K562 (cell line): ENCODE results near the gene MAP3K15. TPM values are rescaled to one million over a fixed set of nuclear protein-coding genes. Genes with fewer than 3 reads are reported as not detected.

Source experiments
- ATAC-seq: fragments of 200-7000 bp; cut with Tn5 transposase; 3 replicates; pipeline ENCODE4 v1.9.1; 2020; ENCODE audit warnings: moderate library complexity
- BruUV-seq: library from RNA; stranded (reverse); fragments of 400-500 nt; replicated peaks from 2 replicates; lab custom pipeline; 2021; lab: Mats Ljungman, UMichigan
- CTCF ChIA-PET: fragments of 300-600 bp; formaldehyde crosslinking; extraction: SDS; loops from one replicate; lab custom pipeline; 2021; ENCODE audit warnings: low intra/inter-chr PET ratio; lab: Yijun Ruan, JAX
- POLR2A ChIA-PET: fragments of 300-600, 350-650 bp; sonication (Branson Sonifier 250); formaldehyde crosslinking; extraction: SDS; loops from one replicate; lab custom pipeline; 2021; ENCODE audit warnings: antibody characterized with exemption, inconsistent platforms; lab: Yijun Ruan, JAX
- DNase-seq, 4 experiments: peaks; one replicate each; pipeline versions ENCODE4 v3.0.0 to v3.0.0-alpha.2; 2011 to 2018; ENCODE audit warnings: low spot score in 3 of 4, mixed read lengths in 3 of 4; ENCODE audit errors: extremely low read depth in 1 of 4
- FAIRE-seq: peaks from 2 replicates; lab custom pipeline; 2011; peaks lifted over from hg19 to GRCh38; lab: Jason Lieb, UNC
- H2AFZ ChIP-seq: 2 replicates; pipeline ENCODE4 v1.6.0; 2011; ENCODE audit warnings: low read depth, low read length, control low read depth, inconsistent platforms
- H3K27ac ChIP-seq: fragments of 200-600 bp; 3 replicates; pipeline ENCODE4 v1.8.0; 2011; ENCODE audit warnings: low read depth, mild to moderate bottlenecking, control low read depth, inconsistent platforms, low read length, moderate library complexity, mixed read lengths; ENCODE audit errors: extremely low read depth
- H3K27me3 ChIP-seq, 2 experiments: fragments of 300-600 bp in 1 of 2; 2 replicates in 1 of 2; 3 replicates in 1 of 2; pipeline versions ENCODE4 v1.6.0 to v1.8.0; 2011; ENCODE audit warnings: inconsistent platforms in 2 of 2, low read length in 2 of 2, mild to moderate bottlenecking in 1 of 2, mixed read lengths in 1 of 2, moderate library complexity in 1 of 2; ENCODE audit not compliant: control insufficient read depth in 2 of 2, insufficient read depth in 2 of 2
- H3K36me3 ChIP-seq: fragments of 300-600 bp; 3 replicates; pipeline ENCODE4 v1.8.0; 2011; ENCODE audit warnings: mild to moderate bottlenecking, low read length, inconsistent platforms; ENCODE audit not compliant: control insufficient read depth, insufficient read depth
- H3K4me1 ChIP-seq, 2 experiments: fragments of 200-600 bp in 1 of 2; replicated peaks in 1 of 2; 2 replicates in 1 of 2; 3 replicates in 1 of 2; pipeline versions ENCODE4 v1.5.1 to v1.8.0; 2011; ENCODE audit warnings: inconsistent platforms in 2 of 2, low read length in 2 of 2, mild to moderate bottlenecking in 1 of 2, mixed read lengths in 1 of 2, moderate library complexity in 1 of 2; ENCODE audit not compliant: control insufficient read depth in 2 of 2, insufficient read depth in 2 of 2
- H3K4me2 ChIP-seq: 2 replicates; pipeline ENCODE4 v1.6.1; 2011; ENCODE audit warnings: low read length, control low read depth, inconsistent platforms, mixed read lengths; ENCODE audit not compliant: insufficient read depth
- H3K4me3 ChIP-seq: fragments of 200-600 bp; sonication (generic), shearing (Covaris generic); 2 replicates; pipeline ENCODE4 v1.5.1; 2016; ENCODE audit warnings: control low read depth, inconsistent platforms
- H3K79me2 ChIP-seq: fragments of 200-600 bp; 3 replicates; pipeline ENCODE4 v1.8.0; 2011; ENCODE audit warnings: low read length, inconsistent platforms; ENCODE audit not compliant: control insufficient read depth, insufficient read depth
- H3K9ac ChIP-seq, 2 experiments: 2 replicates each; pipeline versions ENCODE4 v1.6.0 to v1.6.1; 2011; ENCODE audit warnings: low read depth in 2 of 2, low read length in 2 of 2, control low read depth in 1 of 2, inconsistent platforms in 1 of 2, mild to moderate bottlenecking in 1 of 2, mixed read lengths in 1 of 2; ENCODE audit not compliant: insufficient read depth in 1 of 2
- H3K9me1 ChIP-seq: one replicate; pipeline ENCODE4 v1.6.0; 2011; ENCODE audit warnings: inconsistent platforms, mild to moderate bottlenecking, low read length, moderate library complexity; ENCODE audit not compliant: control insufficient read depth, insufficient read depth
- H3K9me3 ChIP-seq: replicated peaks from 2 replicates; pipeline ENCODE4 v1.5.1; 2011; ENCODE audit warnings: low read depth, low read length, inconsistent platforms; ENCODE audit not compliant: control insufficient read depth, insufficient read depth
- H4K20me1 ChIP-seq: replicated peaks from 2 replicates; pipeline ENCODE4 v1.6.1; 2011; ENCODE audit warnings: low read length, inconsistent platforms, mixed read lengths; ENCODE audit not compliant: control insufficient read depth, insufficient read depth
- BHLHE40 ChIP-seq: IDR thresholded peaks from 2 replicates; pipeline ENCODE4 v1.6.1; 2011; ENCODE audit warnings: low read length, improper control_type of control experiment
- CHD1 ChIP-seq: fragments of 200-600 bp; sonication (generic); IDR thresholded peaks from one replicate; pipeline ENCODE4 v1.6.1; 2012; ENCODE audit warnings: mild to moderate bottlenecking, moderate library complexity, low read length, inconsistent platforms
- EP300 ChIP-seq: IDR thresholded peaks from 2 replicates; pipeline ENCODE4 v1.6.1; 2012; ENCODE audit warnings: low read length, improper control_type of control experiment
- EP400 ChIP-seq: fragments of 450-650 bp; IDR thresholded peaks from 2 replicates; pipeline ENCODE4 v1.6.1; 2017; ENCODE audit warnings: antibody characterized with exemption, mild to moderate bottlenecking, moderate library complexity
- FOXA1 ChIP-seq: fragments of 450-650 bp; IDR thresholded peaks from 2 replicates; pipeline ENCODE4 v1.6.1; 2016; ENCODE audit warnings: mild to moderate bottlenecking, borderline replicate concordance
- HDAC1 ChIP-seq, 2 experiments: fragments of 450-650 bp; IDR thresholded peaks; 2 replicates each; pipeline ENCODE4 v1.6.1; 2016 to 2017; ENCODE audit warnings: inconsistent platforms in 1 of 2, mild to moderate bottlenecking in 1 of 2, moderate library complexity in 1 of 2
- HDAC8 ChIP-seq: fragments of 450-650 bp; IDR thresholded peaks from 2 replicates; pipeline ENCODE4 v1.6.1; 2016; ENCODE audit warnings: mild to moderate bottlenecking, missing genetic modification characterization, moderate library complexity, missing compliant biosample characterization
- KAT2B ChIP-seq: IDR thresholded peaks from one replicate; pipeline ENCODE4 v1.6.1; 2012; ENCODE audit warnings: low read depth, mild to moderate bottlenecking, control low read depth, inconsistent platforms, low read length, moderate library complexity
- NFIC ChIP-seq: fragments of 450-650 bp; IDR thresholded peaks from 2 replicates; pipeline ENCODE4 v1.6.1; 2017; ENCODE audit warnings: mild to moderate bottlenecking, inconsistent platforms
- POLR2H ChIP-seq: IDR thresholded peaks from 2 replicates; pipeline ENCODE4 v1.6.1; 2016; ENCODE audit warnings: missing genetic modification characterization, low read depth, mild to moderate bottlenecking, control low read depth, missing compliant biosample characterization, moderate library complexity
- TAF1 ChIP-seq: IDR thresholded peaks from 2 replicates; pipeline ENCODE4 v1.6.1; 2011; ENCODE audit warnings: mild to moderate bottlenecking, low read length, moderate library complexity; ENCODE audit not compliant: insufficient read depth, control insufficient read depth, severe bottlenecking; ENCODE audit errors: extremely low read depth
- WGBS: fragments of 100-300 bp; shearing (Covaris generic); methylation state at CpG from one replicate; pipeline ENCODE4 v1.1.6; 2016; ENCODE audit warnings: low coverage, mixed read lengths; ENCODE audit not compliant: insufficient coverage; ENCODE audit errors: missing lambda C conversion rate; 5-methylcytosine and 5-hydroxymethylcytosine counted together
- in situ Hi-C: fragments of 300-500 bp; cut with MboI; formaldehyde crosslinking; loops from 4 replicates; pipeline ENCODE4 v1.15.0; 2018; ENCODE audit warnings: inconsistent platforms, mixed read lengths
- intact Hi-C: fragments of 100-400 bp; cut with micrococcal nuclease; formaldehyde crosslinking; loops from 2 replicates; pipeline ENCODE4 v1.14.2; 2022
- polyA plus RNA-seq, 8 experiments: library from polyadenylated mRNA; depleted of rRNA in 4 of 8; stranded (reverse) in 5 of 8; unstranded in 3 of 8; fragments of >200 nt; fragmentation: Nextera tagmentation in 2 of 8; fragmentation: Illumina TruSeq in 1 of 8; extraction: Ambion mirVana in 2 of 8; extraction: Trizol in 1 of 8; gene quantifications; 2 replicates each; pipeline versions ENCODE4 v1.2.1 to v1.2.3, GENCODE V29; 2011 to 2014; ENCODE audit warnings: inconsistent platforms in 1 of 8, missing spikeins in 1 of 8
- total RNA-seq, 7 experiments: library from RNA; depleted of rRNA in 6 of 7; stranded (reverse); fragments of >200 nt in 6 of 7; fragmentation: Illumina TruSeq in 2 of 7; extraction: Trizol in 2 of 7; gene quantifications; 2 replicates each; pipeline versions ENCODE4 v1.2.1 to v1.2.3, GENCODE V29; 2011 to 2021; ENCODE audit warnings: low replicate concordance in 1 of 7
- TF ChIP-seq, protein P1 (sequence below): fragments of 450-650 bp; IDR thresholded peaks from 2 replicates; pipeline ENCODE4 v1.6.1; 2016; ENCODE audit warnings: low read depth
- TF ChIP-seq, protein P2 (sequence below): sonication (generic); formaldehyde crosslinking; IDR thresholded peaks from 2 replicates; pipeline ENCODE4 v1.8.1; 2023; ENCODE audit warnings: mild to moderate bottlenecking, missing genetic modification reagents, moderate library complexity
- TF ChIP-seq, protein P3 (sequence below): sonication (generic); formaldehyde crosslinking; IDR thresholded peaks from 2 replicates; pipeline ENCODE4 v1.9.0; 2022; ENCODE audit warnings: mild to moderate bottlenecking, missing genetic modification reagents

The MAP3K15 gene
- total and polyA plus RNA-seq, 9 of the 15 experiments (the other 6 are each of a cell fraction or from before 2014, with no cell fraction given): 0.03 to 0.29 (median 0.14) TPM; not detected in 5

DNA sequence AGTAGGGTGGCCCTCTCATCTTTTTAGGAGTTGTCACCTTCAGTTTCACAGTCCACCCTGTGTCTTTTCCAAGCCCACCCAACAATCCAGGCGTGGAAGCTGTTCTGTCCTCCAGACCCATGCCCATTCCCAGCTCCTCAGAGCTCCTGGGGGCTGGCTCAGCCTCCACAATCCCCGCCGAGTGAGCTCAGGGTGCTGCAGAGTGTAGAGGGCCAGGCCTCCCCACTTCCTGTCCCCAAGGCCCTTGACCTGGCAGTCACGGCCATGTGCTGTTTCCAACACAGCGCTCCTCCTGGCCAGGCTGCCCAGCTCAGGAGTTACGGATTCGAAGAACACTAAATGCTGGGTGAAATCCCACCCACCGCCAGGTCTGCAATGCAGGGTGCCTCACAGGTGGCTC, 139.8 kb downstream of the MAP3K15 start:
- no peak overlapping the region for H3K27ac ChIP-seq
- no peaks in the 10 kb centered on the region for H3K9me1 ChIP-seq
- ChIA-PET POLR2A (interaction anchor here (0.5 kb wide), 1 partner anchor 13 kb away, joined by 3 read pairs; no protein-coding TSS in a partner anchor), CTCF (no interaction called here)
- H3K36me3 ChIP-seq: no peaks in the 10 kb centered on the region
- no peaks in the 10 kb centered on the region for H3K79me2 ChIP-seq
- peaks cover 5 to 67% of the 10 kb centered on the region in 2 experiments; a peak in 4 of 5 replicates for H3K27me3 ChIP-seq
- 5% methylated on average over 7 of the region's 8 CpGs for WGBS
- intact Hi-C loops (loop anchor here (10.0 kb wide), 1 partner anchor 509 kb away; the partner anchor contains the start of gene SH3KBP1), in situ Hi-C loops (loop anchor here (10.0 kb wide), 1 partner anchor 149 kb away; no protein-coding TSS in a partner anchor)
- no peaks in the 10 kb centered on the region for H3K9me3 ChIP-seq
- ATAC-seq (peak; percentile 33; the same call in 2 of the 3 replicates), DNase-seq (no peak), FAIRE-seq (no peak)
- no TSS peak for BruUV-seq
- no peak overlapping the region for H3K9ac ChIP-seq
- H2AFZ ChIP-seq: no peak overlapping the region
- no peaks in the 10 kb centered on the region for H4K20me1 ChIP-seq
- H3K4me1 ChIP-seq: no peaks in the 10 kb centered on the region
- H3K4me3 ChIP-seq: no peak overlapping the region
- H3K4me2 ChIP-seq: no peak overlapping the region
- no peak for TF ChIP-seq POLR2H (tag)
- TF ChIP-seq, protein P1, sequence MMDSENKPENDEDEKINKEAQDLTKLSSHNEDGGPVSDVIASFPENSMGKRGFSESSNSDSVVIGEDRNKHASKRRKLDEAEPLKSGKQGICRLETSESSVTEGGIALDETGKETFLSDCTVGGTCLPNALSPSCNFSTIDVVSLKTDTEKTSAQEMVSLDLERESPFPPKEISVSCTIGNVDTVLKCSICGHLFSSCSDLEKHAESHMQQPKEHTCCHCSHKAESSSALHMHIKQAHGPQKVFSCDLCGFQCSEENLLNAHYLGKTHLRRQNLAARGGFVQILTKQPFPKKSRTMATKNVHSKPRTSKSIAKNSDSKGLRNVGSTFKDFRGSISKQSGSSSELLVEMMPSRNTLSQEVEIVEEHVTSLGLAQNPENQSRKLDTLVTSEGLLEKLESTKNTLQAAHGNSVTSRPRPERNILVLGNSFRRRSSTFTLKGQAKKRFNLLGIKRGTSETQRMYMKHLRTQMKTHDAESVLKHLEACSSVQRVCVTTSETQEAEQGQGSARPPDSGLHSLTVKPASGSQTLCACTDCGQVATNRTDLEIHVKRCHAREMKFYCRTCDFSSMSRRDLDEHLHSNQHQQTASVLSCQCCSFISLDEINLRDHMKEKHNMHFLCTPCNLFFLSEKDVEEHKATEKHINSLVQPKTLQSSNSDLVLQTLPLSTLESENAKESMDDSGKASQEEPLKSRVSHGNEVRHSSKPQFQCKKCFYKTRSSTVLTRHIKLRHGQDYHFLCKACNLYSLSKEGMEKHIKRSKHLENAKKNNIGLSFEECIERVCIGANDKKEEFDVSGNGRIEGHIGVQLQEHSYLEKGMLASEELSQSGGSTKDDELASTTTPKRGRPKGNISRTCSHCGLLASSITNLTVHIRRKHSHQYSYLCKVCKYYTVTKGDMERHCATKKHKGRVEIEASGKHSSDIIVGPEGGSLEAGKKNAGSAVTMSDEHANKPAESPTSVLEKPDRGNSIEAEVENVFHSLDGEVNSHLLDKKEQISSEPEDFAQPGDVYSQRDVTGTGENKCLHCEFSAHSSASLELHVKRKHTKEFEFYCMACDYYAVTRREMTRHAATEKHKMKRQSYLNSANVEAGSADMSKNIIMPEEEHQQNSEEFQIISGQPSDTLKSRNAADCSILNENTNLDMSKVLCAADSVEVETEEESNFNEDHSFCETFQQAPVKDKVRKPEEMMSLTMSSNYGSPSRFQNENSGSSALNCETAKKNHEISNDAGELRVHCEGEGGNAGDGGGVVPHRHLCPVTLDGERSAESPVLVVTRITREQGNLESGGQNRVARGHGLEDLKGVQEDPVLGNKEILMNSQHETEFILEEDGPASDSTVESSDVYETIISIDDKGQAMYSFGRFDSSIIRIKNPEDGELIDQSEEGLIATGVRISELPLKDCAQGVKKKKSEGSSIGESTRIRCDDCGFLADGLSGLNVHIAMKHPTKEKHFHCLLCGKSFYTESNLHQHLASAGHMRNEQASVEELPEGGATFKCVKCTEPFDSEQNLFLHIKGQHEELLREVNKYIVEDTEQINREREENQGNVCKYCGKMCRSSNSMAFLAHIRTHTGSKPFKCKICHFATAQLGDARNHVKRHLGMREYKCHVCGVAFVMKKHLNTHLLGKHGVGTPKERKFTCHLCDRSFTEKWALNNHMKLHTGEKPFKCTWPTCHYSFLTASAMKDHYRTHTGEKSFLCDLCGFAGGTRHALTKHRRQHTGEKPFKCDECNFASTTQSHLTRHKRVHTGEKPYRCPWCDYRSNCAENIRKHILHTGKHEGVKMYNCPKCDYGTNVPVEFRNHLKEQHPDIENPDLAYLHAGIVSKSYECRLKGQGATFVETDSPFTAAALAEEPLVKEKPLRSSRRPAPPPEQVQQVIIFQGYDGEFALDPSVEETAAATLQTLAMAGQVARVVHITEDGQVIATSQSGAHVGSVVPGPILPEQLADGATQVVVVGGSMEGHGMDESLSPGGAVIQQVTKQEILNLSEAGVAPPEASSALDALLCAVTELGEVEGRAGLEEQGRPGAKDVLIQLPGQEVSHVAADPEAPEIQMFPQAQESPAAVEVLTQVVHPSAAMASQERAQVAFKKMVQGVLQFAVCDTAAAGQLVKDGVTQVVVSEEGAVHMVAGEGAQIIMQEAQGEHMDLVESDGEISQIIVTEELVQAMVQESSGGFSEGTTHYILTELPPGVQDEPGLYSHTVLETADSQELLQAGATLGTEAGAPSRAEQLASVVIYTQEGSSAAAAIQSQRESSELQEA: no peak
- no peak for TF ChIP-seq CHD1
- TF ChIP-seq HDAC8 (tag): no peak
- no peak for TF ChIP-seq HDAC1 (IDR thresholded peaks at IDR 0.05)
- TF ChIP-seq BHLHE40: no peak
- TF ChIP-seq FOXA1: no peak
- TF ChIP-seq NFIC: no peak
- no peak for TF ChIP-seq KAT2B
- no peak for TF ChIP-seq TAF1
- no peak for TF ChIP-seq EP400
- TF ChIP-seq, protein P2, sequence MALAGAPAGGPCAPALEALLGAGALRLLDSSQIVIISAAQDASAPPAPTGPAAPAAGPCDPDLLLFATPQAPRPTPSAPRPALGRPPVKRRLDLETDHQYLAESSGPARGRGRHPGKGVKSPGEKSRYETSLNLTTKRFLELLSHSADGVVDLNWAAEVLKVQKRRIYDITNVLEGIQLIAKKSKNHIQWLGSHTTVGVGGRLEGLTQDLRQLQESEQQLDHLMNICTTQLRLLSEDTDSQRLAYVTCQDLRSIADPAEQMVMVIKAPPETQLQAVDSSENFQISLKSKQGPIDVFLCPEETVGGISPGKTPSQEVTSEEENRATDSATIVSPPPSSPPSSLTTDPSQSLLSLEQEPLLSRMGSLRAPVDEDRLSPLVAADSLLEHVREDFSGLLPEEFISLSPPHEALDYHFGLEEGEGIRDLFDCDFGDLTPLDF: no peak
- TF ChIP-seq EP300: no peak
- TF ChIP-seq, protein P3, sequence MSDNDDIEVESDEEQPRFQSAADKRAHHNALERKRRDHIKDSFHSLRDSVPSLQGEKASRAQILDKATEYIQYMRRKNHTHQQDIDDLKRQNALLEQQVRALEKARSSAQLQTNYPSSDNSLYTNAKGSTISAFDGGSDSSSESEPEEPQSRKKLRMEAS: no peak
